K562 (cell line): ENCODE measurements around the gene DNAJC18. TPM values are rescaled to one million over a fixed set of nuclear protein-coding genes. Genes with fewer than 3 reads are reported as not detected.
A peak's percentile ranks its signal among the peaks of the same experiment; 100 is the strongest.

ENCODE experiments used
- CBFA2T3 ChIP-seq: fragments of 450-650 bp; IDR thresholded peaks from 2 replicates; pipeline ENCODE4 v1.6.1; 2017
- GABPB1 ChIP-seq: sonication (generic); formaldehyde crosslinking; IDR thresholded peaks from 2 replicates; pipeline ENCODE4 v1.8.0; 2022; ENCODE audit warnings: mild to moderate bottlenecking, missing genetic modification reagents
- KLF10 ChIP-seq: fragments of 250-450 bp; sonication (Bioruptor Pico); IDR thresholded peaks from 2 replicates; pipeline ENCODE4 v1.6.1; 2021; ENCODE audit warnings: matching md5 sums
- KLF16 ChIP-seq: IDR thresholded peaks from 2 replicates; pipeline ENCODE4 v1.6.1; 2016; ENCODE audit warnings: antibody characterized with exemption
- NR3C1 ChIP-seq: sonication (generic); formaldehyde crosslinking; IDR thresholded peaks from 2 replicates; pipeline ENCODE4 v1.8.1; 2022; ENCODE audit warnings: missing genetic modification reagents
- PHF8 ChIP-seq: fragments of 200-600 bp; sonication (generic); IDR thresholded peaks from 2 replicates; pipeline ENCODE4 v1.6.1; 2012; ENCODE audit warnings: mixed run types, mild to moderate bottlenecking, inconsistent platforms, low read length, moderate library complexity, borderline replicate concordance
- SREBF2 ChIP-seq: sonication (generic); formaldehyde crosslinking; IDR thresholded peaks from 2 replicates; pipeline ENCODE4 v1.4.0; 2020; ENCODE audit warnings: mild to moderate bottlenecking, missing genetic modification reagents
- THRAP3 ChIP-seq: fragments of 450-650 bp; IDR thresholded peaks from 2 replicates; pipeline ENCODE4 v1.6.1; 2016; ENCODE audit warnings: mild to moderate bottlenecking, inconsistent platforms, borderline replicate concordance
- ZNF146 ChIP-seq: IDR thresholded peaks from one replicate; pipeline ENCODE4 v1.6.1; 2018; ENCODE audit warnings: missing compliant biosample characterization; ENCODE audit not compliant: unreplicated experiment
- ZNF695 ChIP-seq: fragments of 450-650 bp; formaldehyde crosslinking; IDR thresholded peaks from 2 replicates; pipeline ENCODE4 v1.4.0; 2020; ENCODE audit warnings: mild to moderate bottlenecking, moderate library complexity
- polyA plus RNA-seq, 8 experiments: library from polyadenylated mRNA; depleted of rRNA in 4 of 8; stranded (reverse) in 5 of 8; unstranded in 3 of 8; fragments of >200 nt; fragmentation: Nextera tagmentation in 2 of 8; fragmentation: Illumina TruSeq in 1 of 8; extraction: Ambion mirVana in 2 of 8; extraction: Trizol in 1 of 8; gene quantifications; 2 replicates each; pipeline versions ENCODE4 v1.2.1 to v1.2.3, GENCODE V29; 2011 to 2014; ENCODE audit warnings: inconsistent platforms in 1 of 8, missing spikeins in 1 of 8
- total RNA-seq, 7 experiments: library from RNA; depleted of rRNA in 6 of 7; stranded (reverse); fragments of >200 nt in 6 of 7; fragmentation: Illumina TruSeq in 2 of 7; extraction: Trizol in 2 of 7; gene quantifications; 2 replicates each; pipeline versions ENCODE4 v1.2.1 to v1.2.3, GENCODE V29; 2011 to 2021; ENCODE audit warnings: low replicate concordance in 1 of 7
- TF ChIP-seq, protein P1 (sequence below), 2 experiments: fragments of 450-650 bp in 1 of 2; sonication (generic) in 1 of 2; formaldehyde crosslinking; conservative IDR thresholded peaks; 2 replicates each; pipeline versions ENCODE4 v1.4.0 to v1.8.1; 2020 to 2022; ENCODE audit warnings: mild to moderate bottlenecking in 1 of 2, missing genetic modification reagents in 1 of 2
- TF ChIP-seq, protein P2 (sequence below): sonication (generic); formaldehyde crosslinking; IDR thresholded peaks from 2 replicates; pipeline ENCODE4 v1.8.0; 2022; ENCODE audit warnings: mild to moderate bottlenecking, missing genetic modification reagents
- TF ChIP-seq, protein P3 (sequence below): fragments of 450-650 bp; IDR thresholded peaks from 2 replicates; pipeline ENCODE4 v1.6.1; 2018; ENCODE audit not compliant: partially characterized antibody
- TF ChIP-seq, protein P4 (sequence below): sonication (generic); formaldehyde crosslinking; IDR thresholded peaks from 2 replicates; pipeline ENCODE4 v1.8.1; 2022; ENCODE audit warnings: missing genetic modification reagents
- TF ChIP-seq, protein P5 (sequence below): IDR thresholded peaks from 3 replicates; pipeline ENCODE4 v1.6.1; 2011; ENCODE audit warnings: borderline replicate concordance, mild to moderate bottlenecking; ENCODE audit not compliant: insufficient read length, insufficient read depth
- TF ChIP-seq, protein P6 (sequence below): sonication (generic); formaldehyde crosslinking; IDR thresholded peaks from 2 replicates; pipeline ENCODE4 v1.8.0; 2023; ENCODE audit warnings: mild to moderate bottlenecking, missing genetic modification reagents

The DNAJC18 gene
- total and polyA plus RNA-seq, 9 of the 15 experiments (the other 6 are each of a cell fraction or from before 2014, with no cell fraction given) = 1.5 to 13.3 (median 7.5) TPM

- TF ChIP-seq, protein P1, sequence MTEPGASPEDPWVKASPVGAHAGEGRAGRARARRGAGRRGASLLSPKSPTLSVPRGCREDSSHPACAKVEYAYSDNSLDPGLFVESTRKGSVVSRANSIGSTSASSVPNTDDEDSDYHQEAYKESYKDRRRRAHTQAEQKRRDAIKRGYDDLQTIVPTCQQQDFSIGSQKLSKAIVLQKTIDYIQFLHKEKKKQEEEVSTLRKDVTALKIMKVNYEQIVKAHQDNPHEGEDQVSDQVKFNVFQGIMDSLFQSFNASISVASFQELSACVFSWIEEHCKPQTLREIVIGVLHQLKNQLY (CRISPR knock-in tag; conservative IDR thresholded peaks at IDR 0.05) = 0 out of 4 replicates have a peak, but pooled peaks of 1 of the 2 experiments have one; percentile 8
- TF ChIP-seq GABPB1 (CRISPR knock-in tag) (peak; percentile 78), ZNF146 (CRISPR knock-in tag) (no peak), ZNF695 (CRISPR knock-in tag) (no peak), SREBF2 (CRISPR knock-in tag) (no peak), THRAP3 (no peak), KLF16 (no peak), KLF10 (no peak), PHF8 (peak; percentile 67; the same call in 1 of the 2 replicates), NR3C1 (CRISPR knock-in tag) (no peak), CBFA2T3 (no peak)
- TF ChIP-seq, protein P2, sequence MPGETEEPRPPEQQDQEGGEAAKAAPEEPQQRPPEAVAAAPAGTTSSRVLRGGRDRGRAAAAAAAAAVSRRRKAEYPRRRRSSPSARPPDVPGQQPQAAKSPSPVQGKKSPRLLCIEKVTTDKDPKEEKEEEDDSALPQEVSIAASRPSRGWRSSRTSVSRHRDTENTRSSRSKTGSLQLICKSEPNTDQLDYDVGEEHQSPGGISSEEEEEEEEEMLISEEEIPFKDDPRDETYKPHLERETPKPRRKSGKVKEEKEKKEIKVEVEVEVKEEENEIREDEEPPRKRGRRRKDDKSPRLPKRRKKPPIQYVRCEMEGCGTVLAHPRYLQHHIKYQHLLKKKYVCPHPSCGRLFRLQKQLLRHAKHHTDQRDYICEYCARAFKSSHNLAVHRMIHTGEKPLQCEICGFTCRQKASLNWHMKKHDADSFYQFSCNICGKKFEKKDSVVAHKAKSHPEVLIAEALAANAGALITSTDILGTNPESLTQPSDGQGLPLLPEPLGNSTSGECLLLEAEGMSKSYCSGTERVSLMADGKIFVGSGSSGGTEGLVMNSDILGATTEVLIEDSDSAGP = peak; percentile 97
- TF ChIP-seq, protein P3, sequence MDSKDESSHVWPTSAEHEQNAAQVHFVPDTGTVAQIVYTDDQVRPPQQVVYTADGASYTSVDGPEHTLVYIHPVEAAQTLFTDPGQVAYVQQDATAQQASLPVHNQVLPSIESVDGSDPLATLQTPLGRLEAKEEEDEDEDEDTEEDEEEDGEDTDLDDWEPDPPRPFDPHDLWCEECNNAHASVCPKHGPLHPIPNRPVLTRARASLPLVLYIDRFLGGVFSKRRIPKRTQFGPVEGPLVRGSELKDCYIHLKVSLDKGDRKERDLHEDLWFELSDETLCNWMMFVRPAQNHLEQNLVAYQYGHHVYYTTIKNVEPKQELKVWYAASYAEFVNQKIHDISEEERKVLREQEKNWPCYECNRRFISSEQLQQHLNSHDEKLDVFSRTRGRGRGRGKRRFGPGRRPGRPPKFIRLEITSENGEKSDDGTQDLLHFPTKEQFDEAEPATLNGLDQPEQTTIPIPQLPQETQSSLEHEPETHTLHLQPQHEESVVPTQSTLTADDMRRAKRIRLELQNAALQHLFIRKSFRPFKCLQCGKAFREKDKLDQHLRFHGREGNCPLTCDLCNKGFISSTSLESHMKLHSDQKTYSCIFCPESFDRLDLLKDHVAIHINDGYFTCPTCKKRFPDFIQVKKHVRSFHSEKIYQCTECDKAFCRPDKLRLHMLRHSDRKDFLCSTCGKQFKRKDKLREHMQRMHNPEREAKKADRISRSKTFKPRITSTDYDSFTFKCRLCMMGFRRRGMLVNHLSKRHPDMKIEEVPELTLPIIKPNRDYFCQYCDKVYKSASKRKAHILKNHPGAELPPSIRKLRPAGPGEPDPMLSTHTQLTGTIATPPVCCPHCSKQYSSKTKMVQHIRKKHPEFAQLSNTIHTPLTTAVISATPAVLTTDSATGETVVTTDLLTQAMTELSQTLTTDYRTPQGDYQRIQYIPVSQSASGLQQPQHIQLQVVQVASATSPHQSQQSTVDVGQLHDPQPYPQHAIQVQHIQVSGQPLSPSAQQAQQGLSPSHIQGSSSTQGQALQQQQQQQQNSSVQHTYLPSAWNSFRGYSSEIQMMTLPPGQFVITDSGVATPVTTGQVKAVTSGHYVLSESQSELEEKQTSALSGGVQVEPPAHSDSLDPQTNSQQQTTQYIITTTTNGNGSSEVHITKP = peak; percentile 95
- TF ChIP-seq, protein P4, sequence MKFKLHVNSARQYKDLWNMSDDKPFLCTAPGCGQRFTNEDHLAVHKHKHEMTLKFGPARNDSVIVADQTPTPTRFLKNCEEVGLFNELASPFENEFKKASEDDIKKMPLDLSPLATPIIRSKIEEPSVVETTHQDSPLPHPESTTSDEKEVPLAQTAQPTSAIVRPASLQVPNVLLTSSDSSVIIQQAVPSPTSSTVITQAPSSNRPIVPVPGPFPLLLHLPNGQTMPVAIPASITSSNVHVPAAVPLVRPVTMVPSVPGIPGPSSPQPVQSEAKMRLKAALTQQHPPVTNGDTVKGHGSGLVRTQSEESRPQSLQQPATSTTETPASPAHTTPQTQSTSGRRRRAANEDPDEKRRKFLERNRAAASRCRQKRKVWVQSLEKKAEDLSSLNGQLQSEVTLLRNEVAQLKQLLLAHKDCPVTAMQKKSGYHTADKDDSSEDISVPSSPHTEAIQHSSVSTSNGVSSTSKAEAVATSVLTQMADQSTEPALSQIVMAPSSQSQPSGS (CRISPR knock-in tag) = no peak
- TF ChIP-seq, protein P5, sequence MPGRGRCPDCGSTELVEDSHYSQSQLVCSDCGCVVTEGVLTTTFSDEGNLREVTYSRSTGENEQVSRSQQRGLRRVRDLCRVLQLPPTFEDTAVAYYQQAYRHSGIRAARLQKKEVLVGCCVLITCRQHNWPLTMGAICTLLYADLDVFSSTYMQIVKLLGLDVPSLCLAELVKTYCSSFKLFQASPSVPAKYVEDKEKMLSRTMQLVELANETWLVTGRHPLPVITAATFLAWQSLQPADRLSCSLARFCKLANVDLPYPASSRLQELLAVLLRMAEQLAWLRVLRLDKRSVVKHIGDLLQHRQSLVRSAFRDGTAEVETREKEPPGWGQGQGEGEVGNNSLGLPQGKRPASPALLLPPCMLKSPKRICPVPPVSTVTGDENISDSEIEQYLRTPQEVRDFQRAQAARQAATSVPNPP = no peak
- TF ChIP-seq, protein P6, sequence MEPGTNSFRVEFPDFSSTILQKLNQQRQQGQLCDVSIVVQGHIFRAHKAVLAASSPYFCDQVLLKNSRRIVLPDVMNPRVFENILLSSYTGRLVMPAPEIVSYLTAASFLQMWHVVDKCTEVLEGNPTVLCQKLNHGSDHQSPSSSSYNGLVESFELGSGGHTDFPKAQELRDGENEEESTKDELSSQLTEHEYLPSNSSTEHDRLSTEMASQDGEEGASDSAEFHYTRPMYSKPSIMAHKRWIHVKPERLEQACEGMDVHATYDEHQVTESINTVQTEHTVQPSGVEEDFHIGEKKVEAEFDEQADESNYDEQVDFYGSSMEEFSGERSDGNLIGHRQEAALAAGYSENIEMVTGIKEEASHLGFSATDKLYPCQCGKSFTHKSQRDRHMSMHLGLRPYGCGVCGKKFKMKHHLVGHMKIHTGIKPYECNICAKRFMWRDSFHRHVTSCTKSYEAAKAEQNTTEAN (CRISPR knock-in tag) = peak; percentile 46; the same call in 1 of the 2 replicates
Observed at GRCh38 chr5:139403787-139404483, 35.4 kb downstream of the DNAJC18 start, which contains the start of gene SPATA24 (continued).
